ENCODE results near the gene AGO3. TPM values are rescaled to one million over a fixed set of nuclear protein-coding genes. Genes with fewer than 3 reads are reported as not detected.

The AGO3 gene
- total and polyA plus RNA-seq, 10 of the 15 experiments (the other 5 are each of a cell fraction or from before 2014, with no cell fraction given): 3.9 to 35.2 (median 12.5) TPM

- no peak for TF ChIP-seq PRDM15 (CRISPR knock-in tag; IDR thresholded peaks at IDR 0.05)
- TF ChIP-seq FOS (IDR thresholded peaks at IDR 0.05; ENCODE audit: borderline replicate concordance, extremely low read depth, insufficient read length): no peak
- peak; percentile 96 for TF ChIP-seq CREB1 (IDR thresholded peaks at IDR 0.05; ENCODE audit: low read depth)
- peak; percentile 50 for TF ChIP-seq ESRRA (IDR thresholded peaks at IDR 0.05; ENCODE audit: low read length)
- no peak; the same call in 1 of the 2 replicates for TF ChIP-seq ATF3 (IDR thresholded peaks at IDR 0.05; ENCODE audit: borderline replicate concordance, extremely low read depth, low read depth, low read length)
- TF ChIP-seq SIN3A (IDR thresholded peaks at IDR 0.05; ENCODE audit: low read depth, low read length): peak; percentile 83
- TF ChIP-seq PML (IDR thresholded peaks at IDR 0.05; ENCODE audit: low read length): peak; percentile 91
- no peak; the same call in 1 of the 2 replicates for TF ChIP-seq E2F4 (IDR thresholded peaks at IDR 0.05; ENCODE audit: low read depth, low read length)
- peak; percentile 98 for TF ChIP-seq YY1 (IDR thresholded peaks at IDR 0.05; ENCODE audit: low read depth, low read length)
- no peak for TF ChIP-seq PAX8 (IDR thresholded peaks at IDR 0.05)
- no peak; a peak in 1 of 4 replicates for TF ChIP-seq EP300 (IDR thresholded peaks at IDR 0.05; ENCODE audit: borderline replicate concordance in 1 of 2, control insufficient read depth in 1 of 2, low read depth in 2 of 2, low read length in 2 of 2)
- no peak for TF ChIP-seq ATF7 (IDR thresholded peaks at IDR 0.05; ENCODE audit: low read depth)
- peak; percentile 86 for TF ChIP-seq TCF12 (IDR thresholded peaks at IDR 0.05; ENCODE audit: low read depth, low read length)
- no peak for TF ChIP-seq NFYB (IDR thresholded peaks at IDR 0.05; ENCODE audit: insufficient read depth, low read depth, low read length)
- TF ChIP-seq RAD51 (IDR thresholded peaks at IDR 0.05): no peak
- no peak for TF ChIP-seq USF2 (IDR thresholded peaks at IDR 0.05; ENCODE audit: borderline replicate concordance, low read depth, low read length)
- TF ChIP-seq PBX3 (IDR thresholded peaks at IDR 0.05; ENCODE audit: insufficient replicate concordance, low read depth, low read length): no peak
- no peak for TF ChIP-seq ATF2 (IDR thresholded peaks at IDR 0.05; ENCODE audit: low read length)
These were observed 157.9 kb downstream of the AGO3 start, which contains the start of gene ADPRS (continued) for GRCh38 chr1:36088577-36089392.
